ENCODE data around the gene AHI1.

DNA sequence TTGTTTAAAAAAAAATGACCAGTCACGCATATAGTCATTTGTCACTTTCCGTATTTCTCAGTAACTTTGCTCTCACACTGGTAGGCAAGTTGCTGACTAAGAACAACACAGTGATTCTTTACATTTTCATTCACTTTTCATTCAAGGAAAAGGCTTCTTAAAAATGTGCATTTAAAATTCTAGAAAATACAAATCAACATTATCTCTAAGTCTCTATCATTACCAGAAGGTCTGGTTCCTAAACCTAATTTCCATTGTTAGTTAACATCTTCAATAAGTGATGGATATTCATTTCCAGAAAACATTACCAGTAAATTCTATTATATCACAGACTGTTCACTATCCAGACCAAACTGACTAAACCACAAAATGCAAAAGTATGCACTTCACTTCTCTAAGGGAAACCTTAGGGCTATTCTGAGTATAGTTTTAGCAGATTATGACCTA lies 115.3 kb downstream of the AHI1 start:
- TF ChIP-seq TAF1 (IDR thresholded peaks at IDR 0.05; ENCODE audit: borderline replicate concordance, low read depth, low read length) (no peak), EZH2phosphoT487 (IDR thresholded peaks at IDR 0.05; ENCODE audit: borderline replicate concordance, low read depth) (no peak), CTCF (IDR thresholded peaks at IDR 0.05) (no peak), ELF1 (IDR thresholded peaks at IDR 0.05) (no peak), SIN3A (IDR thresholded peaks at IDR 0.05; ENCODE audit: borderline replicate concordance, low read depth, low read length) (no peak), MAX (IDR thresholded peaks at IDR 0.05; ENCODE audit: low read depth) (no peak)
- TF ChIP-seq, protein P1, sequence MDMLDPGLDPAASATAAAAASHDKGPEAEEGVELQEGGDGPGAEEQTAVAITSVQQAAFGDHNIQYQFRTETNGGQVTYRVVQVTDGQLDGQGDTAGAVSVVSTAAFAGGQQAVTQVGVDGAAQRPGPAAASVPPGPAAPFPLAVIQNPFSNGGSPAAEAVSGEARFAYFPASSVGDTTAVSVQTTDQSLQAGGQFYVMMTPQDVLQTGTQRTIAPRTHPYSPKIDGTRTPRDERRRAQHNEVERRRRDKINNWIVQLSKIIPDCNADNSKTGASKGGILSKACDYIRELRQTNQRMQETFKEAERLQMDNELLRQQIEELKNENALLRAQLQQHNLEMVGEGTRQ (IDR thresholded peaks at IDR 0.05; ENCODE audit: borderline replicate concordance, low read depth, low read length), result no peak
- TF ChIP-seq, protein P2, sequence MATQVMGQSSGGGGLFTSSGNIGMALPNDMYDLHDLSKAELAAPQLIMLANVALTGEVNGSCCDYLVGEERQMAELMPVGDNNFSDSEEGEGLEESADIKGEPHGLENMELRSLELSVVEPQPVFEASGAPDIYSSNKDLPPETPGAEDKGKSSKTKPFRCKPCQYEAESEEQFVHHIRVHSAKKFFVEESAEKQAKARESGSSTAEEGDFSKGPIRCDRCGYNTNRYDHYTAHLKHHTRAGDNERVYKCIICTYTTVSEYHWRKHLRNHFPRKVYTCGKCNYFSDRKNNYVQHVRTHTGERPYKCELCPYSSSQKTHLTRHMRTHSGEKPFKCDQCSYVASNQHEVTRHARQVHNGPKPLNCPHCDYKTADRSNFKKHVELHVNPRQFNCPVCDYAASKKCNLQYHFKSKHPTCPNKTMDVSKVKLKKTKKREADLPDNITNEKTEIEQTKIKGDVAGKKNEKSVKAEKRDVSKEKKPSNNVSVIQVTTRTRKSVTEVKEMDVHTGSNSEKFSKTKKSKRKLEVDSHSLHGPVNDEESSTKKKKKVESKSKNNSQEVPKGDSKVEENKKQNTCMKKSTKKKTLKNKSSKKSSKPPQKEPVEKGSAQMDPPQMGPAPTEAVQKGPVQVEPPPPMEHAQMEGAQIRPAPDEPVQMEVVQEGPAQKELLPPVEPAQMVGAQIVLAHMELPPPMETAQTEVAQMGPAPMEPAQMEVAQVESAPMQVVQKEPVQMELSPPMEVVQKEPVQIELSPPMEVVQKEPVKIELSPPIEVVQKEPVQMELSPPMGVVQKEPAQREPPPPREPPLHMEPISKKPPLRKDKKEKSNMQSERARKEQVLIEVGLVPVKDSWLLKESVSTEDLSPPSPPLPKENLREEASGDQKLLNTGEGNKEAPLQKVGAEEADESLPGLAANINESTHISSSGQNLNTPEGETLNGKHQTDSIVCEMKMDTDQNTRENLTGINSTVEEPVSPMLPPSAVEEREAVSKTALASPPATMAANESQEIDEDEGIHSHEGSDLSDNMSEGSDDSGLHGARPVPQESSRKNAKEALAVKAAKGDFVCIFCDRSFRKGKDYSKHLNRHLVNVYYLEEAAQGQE (IDR thresholded peaks at IDR 0.05; ENCODE audit: low read depth, low read length), result no peak
- TF ChIP-seq, protein P3, sequence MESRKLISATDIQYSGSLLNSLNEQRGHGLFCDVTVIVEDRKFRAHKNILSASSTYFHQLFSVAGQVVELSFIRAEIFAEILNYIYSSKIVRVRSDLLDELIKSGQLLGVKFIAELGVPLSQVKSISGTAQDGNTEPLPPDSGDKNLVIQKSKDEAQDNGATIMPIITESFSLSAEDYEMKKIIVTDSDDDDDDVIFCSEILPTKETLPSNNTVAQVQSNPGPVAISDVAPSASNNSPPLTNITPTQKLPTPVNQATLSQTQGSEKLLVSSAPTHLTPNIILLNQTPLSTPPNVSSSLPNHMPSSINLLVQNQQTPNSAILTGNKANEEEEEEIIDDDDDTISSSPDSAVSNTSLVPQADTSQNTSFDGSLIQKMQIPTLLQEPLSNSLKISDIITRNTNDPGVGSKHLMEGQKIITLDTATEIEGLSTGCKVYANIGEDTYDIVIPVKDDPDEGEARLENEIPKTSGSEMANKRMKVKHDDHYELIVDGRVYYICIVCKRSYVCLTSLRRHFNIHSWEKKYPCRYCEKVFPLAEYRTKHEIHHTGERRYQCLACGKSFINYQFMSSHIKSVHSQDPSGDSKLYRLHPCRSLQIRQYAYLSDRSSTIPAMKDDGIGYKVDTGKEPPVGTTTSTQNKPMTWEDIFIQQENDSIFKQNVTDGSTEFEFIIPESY (IDR thresholded peaks at IDR 0.05; ENCODE audit: borderline replicate concordance, low read depth), result no peak
